Cardiac fibroblast (primary cell): ENCODE data around the gene MTHFD2.
A peak's percentile ranks its signal among the peaks of the same experiment; 100 is the strongest.

Source experiments
- DNase-seq, 2 donors: peaks; one replicate each; pipeline versions ENCODE4 v3.0.0 to v3.0.0-alpha.2; 2010; ENCODE audit warnings: low read depth in 2 of 2
- H3K4me3 ChIP-seq, 2 donors: replicated peaks in 1 of 2; 1 replicate in 1 of 2; 2 replicates in 1 of 2; pipeline ENCODE4 v1.5.1; 2011; ENCODE audit warnings: low read depth in 2 of 2, low read length in 2 of 2, mild to moderate bottlenecking in 2 of 2, moderate library complexity in 1 of 2
- TF ChIP-seq, protein P1 (sequence below): IDR thresholded peaks from one replicate; pipeline ENCODE4 v1.5.1; 2011; ENCODE audit warnings: low read depth, mild to moderate bottlenecking, low read length, inconsistent platforms

The MTHFD2 gene

DNA sequence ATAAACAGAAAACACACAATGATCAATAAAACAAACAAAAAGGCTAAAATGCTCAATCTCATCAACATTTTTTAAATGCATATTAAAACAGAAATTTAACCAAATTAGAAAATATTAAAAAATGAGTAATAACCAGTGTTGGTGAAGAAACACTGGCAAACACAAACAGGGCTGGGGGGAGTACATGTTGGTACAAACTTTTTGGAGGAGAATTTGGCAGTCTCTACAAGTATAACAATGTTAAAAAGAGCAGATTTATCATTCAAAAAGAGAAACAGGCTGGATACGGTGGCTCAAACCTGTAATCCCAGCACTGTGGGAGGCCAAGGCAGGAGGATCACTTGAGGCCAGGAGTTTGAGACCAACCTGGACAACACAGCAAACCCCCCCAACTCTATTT, 33.7 kb upstream of the MTHFD2 start:
- no peak overlapping the region for H3K4me3 ChIP-seq
- no peak for DNase-seq
- TF ChIP-seq, protein P1, sequence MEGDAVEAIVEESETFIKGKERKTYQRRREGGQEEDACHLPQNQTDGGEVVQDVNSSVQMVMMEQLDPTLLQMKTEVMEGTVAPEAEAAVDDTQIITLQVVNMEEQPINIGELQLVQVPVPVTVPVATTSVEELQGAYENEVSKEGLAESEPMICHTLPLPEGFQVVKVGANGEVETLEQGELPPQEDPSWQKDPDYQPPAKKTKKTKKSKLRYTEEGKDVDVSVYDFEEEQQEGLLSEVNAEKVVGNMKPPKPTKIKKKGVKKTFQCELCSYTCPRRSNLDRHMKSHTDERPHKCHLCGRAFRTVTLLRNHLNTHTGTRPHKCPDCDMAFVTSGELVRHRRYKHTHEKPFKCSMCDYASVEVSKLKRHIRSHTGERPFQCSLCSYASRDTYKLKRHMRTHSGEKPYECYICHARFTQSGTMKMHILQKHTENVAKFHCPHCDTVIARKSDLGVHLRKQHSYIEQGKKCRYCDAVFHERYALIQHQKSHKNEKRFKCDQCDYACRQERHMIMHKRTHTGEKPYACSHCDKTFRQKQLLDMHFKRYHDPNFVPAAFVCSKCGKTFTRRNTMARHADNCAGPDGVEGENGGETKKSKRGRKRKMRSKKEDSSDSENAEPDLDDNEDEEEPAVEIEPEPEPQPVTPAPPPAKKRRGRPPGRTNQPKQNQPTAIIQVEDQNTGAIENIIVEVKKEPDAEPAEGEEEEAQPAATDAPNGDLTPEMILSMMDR = no peak

DNA sequence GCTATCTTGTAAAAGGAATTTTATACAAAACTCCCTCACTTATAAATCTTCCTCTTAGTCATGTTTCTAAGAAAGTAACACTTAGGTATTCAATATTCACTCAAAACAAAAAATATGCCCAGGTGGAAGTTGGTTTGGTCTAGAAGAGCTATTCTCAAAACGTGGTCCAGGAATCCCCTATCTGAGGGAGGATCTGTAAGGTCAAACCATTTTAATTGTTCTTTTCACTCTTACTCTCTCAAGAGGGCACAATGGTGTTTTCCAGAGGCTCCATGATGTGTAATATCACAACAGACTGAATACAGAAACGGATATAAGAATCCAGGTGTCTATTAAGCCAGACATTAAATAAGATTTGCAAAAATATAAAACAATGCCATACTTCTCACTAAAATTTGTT, 29.7 kb upstream of the MTHFD2 start:
- TF ChIP-seq, protein P1 = no peak

DNA sequence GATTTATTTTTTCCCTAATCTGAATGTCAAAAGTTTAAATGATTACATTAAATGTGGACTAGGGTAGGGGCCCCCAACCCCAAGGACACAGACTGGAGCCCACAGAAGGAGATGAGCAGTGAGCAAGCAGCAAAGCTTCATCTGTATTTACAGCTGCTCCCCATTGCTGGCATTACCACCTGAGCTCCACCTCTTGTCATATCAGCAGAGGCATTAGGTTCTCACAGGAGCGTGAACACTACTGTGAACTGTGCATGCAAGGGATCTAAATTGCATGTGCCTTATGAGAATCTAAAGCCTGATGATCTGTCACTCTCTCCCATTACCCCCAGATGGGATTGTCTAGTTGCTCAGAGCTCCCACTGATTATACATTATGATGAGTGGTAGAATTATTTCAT, 23.5 kb upstream of the MTHFD2 start:
- TF ChIP-seq, protein P1 = no peak
- no peak overlapping the region for H3K4me3 ChIP-seq
- DNase-seq = no peak

More for the DNA sequence above, 29.7 kb upstream of the MTHFD2 start:
- DNase-seq = no peak
- H3K4me3 ChIP-seq = no peak overlapping the region

DNA sequence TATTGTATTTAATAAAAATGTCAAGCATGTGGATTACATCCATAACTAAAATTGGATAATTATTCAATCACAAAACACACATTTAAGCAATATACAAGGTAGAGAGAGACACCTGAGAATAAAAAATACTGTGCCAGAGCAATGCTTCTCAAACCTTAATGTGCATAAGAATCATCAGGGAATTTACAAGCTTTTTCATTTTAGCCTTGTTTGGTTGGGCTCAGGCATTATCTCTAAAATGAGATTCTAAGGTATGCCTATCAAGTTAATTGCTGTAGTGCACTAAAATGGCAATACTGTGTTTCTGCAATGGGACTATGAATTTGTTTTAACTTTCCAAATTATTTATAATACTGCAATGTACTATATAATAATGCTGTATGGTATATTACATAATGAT, 20.7 kb upstream of the MTHFD2 start:
- TF ChIP-seq, protein P1 = no peak
- DNase-seq = no peak
- peak overlapping the region; percentile 68 to 72 for H3K4me3 ChIP-seq

DNA sequence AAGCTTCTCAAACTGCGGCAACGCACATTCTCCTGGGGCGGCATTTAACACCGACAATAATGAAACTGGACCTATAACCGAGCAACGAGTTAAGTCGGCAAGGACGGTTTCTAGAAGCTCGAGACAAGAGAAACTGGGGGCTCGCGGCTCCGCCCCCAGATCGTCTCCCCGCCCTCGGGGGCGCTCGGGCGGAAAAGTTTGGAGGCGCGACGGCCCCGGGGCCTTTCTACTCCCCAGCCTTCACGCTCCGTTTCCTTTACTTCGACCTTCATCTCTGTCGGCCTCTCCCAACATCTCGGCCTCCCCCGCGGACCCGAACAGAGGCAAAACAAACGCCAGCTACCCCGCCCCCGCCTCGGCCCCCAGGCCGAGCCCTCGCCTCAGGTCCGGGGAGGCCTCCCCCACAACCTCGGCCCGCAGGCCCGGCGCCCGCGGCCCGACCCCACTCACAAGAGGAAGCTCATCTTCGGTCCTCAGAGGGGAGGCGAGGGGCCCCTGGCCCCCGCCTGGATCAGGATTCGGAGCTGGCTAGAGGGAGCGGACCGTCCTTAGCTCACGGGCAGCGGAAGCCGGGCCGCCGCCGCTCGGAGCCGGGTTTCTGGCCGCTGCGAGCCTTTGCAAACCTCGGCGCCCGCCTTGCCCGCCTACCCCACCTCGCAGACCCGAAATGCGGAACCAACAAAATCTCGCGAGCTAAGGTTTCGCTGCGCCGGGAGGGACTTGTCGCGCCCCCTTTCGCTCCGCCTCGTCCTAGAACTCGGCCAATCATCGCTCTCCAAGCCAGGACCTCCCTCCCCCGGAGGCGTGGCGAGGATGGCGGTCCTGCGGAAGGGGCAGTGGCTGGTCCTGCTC, 20.0 kb upstream of the MTHFD2 start, which contains the start of gene MOB1A:
TSS of gene MOB1A (minus strand) at position 669 of the 852 bp plus-strand sequence. CDS start at position 464, 205 bp downstream.
- H3K4me3 ChIP-seq = peak within 1 kb of the TSS; percentile 68 to 72
- TF ChIP-seq, protein P1 = no peak
- DNase-seq = peak; percentile 99

DNA sequence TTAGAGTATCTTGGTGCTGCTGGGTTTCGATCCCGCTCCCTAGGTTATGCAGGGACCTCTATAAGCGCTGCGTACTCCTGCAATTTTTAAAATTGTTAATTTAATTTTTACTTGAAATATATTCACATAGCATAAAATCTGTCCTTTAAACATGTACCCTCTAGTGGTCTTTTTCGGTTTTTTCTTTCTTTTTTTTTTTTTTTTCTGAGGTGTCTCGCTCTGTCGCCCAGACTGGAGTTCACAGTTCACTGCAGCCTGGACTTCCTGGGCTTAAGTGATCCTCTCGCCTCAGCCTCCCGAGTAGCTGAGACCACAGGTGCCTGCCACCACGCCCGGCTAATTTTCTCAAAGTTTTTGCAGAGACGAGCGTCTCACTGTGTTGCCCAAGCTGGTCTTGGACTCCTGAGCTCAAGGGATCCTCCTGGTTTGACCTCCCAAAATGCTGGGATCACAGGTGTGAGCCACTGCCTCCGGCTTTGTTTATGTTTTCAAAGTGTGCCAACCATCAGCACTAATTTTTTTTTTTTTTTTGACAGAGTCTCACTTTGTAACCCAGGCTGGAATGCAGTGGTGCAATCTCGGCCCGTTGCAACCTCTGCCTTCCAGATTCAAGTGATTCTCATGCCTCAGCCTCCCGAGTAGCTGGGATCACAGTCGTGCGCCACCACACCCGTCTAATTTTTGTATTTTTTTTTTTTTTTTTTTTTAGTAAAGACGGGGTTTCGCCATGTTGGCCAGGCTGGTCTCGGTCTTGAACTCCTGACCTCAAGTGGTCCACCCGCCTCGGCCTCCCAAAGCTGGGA, 19.2 kb upstream of the MTHFD2 start:
- TF ChIP-seq, protein P1 = peak; percentile 28
- peak overlapping the region; percentile 68 to 72 for H3K4me3 ChIP-seq
- no peak for DNase-seq
